Cardiac septum (tissue), 1 donor: ENCODE results near the gene N4BP2. TPM values are rescaled to one million over a fixed set of nuclear protein-coding genes. Genes with fewer than 3 reads are reported as not detected.

ENCODE experiments used
- DNase-seq: peaks from one replicate; pipeline ENCODE4 v3.0.0-alpha.2; 2020; ENCODE audit warnings: low spot score
- intact Hi-C: fragments of 100-400 bp; cut with DNase I; formaldehyde crosslinking; loops from one replicate; pipeline ENCODE4 v1.14.0; 2022
- total RNA-seq: library from RNA; stranded (reverse); fragmentation: NEBNext Ultra II Directional; extraction: Animal tissue kit (Norgen Biotek cat#: 25700); gene quantifications from one replicate; pipeline ENCODE4 v1.2.1, GENCODE V29; 2021
- donor health status: DM: no; HTN: no; CAD: no.

N4BP2 gene
- total RNA-seq, 1 donor from 2014 or later: 5.2 TPM

DNA sequence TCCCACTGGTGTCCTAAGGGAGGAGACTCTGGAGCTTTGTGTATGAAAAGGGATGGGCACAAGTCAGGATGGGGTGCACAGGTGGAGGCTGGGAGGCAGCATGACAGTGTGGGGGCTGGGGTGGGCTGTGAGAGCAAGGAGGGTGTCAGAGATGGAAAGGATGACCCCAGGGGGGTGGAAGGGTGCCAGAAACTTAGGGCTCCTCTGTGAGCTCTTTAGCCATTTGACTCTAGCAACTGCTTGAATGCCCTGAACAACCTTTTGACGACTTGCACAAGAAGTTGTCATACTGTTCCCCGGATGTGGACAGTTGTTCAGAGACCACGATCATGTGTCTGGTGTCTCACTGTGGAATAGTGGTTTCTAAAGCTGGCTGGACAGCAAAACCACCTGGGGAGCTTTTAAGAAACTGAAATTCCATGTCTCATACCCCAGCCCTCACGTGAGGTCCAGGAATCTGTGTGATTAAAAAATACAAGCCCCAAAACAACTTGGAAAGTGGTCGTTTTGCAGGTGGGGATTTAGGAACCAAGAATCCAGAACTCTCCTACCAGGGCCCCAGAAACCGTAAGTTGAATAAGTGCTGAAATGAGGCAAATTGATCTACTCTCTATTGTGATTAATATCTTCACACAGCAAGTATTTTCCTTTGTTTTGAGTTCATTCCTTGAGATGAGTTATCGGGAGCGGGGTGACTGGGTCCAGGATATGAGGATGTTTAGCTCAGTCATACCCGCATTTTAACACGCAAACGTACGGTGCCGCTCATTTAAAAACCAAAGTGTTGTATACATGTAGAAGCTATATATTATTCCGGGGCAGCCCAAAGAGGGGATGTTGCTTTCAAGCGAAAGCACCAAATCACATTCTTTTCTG lies 143.6 kb downstream of the N4BP2 start:
- DNase-seq: no peak
- intact Hi-C loops: no loop called here

DNA sequence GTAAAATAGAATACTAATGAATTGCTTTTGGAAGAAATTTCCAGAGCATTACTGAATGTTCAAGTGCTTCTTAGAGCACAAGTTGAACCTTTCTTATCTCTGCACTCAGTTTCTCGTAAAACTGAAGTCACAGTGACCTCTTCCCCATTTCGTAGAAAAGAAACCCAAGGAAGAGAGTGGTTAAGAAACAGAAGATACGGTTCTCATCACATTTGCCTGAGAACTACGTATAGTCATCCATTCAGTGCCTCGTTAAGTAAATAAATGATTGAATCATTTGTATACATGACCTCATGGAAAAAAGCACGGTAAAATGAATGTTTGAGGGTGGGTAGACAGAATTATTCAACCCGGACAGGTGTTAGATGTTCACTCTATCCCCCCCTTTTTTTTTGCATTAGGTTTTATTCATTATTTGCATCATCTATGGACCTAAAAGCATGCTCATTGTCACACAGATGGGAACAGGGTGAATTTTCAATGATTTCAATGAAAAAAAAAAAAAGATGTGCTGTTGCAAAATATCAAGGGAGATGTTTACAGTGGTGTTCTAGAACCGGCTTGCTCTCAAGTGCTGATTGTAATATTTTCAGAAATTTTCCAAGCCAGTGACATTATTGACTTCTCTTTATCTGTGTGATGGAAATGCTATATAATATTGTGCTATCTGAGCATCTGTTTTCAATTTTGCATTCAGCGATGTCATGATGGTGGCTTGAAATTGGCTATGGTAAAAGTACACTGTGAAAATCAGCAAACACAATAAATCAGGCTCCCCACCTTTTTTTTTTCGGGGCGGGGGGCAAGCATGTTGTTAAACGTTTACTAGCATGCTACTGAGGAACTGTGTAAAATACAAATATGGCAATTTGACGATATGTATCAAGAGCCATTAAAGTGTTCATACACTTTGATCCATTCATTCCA lies 144.5 kb downstream of the N4BP2 start:
- DNase-seq: no peak
- intact Hi-C loops: no loop called here

DNA sequence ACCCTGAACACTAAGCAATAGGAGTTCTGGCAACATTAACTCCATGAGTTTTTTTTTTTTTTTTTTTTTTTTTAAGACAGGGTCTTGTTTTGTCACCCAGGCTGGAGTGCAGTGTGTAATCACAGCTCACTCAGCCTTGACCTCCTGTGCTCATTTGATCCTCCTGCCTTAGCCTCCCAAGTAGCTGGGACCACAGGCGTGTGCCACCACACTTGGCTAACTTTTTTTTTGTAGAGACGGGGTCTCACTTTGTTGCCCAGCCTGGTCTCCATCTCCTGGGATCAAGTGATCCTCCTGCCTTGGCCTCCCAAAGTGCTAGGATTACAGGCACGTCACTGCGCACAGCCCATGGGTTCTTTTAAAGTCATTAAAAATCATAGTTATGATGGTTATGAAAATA lies 145.2 kb downstream of the N4BP2 start:
- intact Hi-C loops: no loop called here
- DNase-seq: no peak

DNA sequence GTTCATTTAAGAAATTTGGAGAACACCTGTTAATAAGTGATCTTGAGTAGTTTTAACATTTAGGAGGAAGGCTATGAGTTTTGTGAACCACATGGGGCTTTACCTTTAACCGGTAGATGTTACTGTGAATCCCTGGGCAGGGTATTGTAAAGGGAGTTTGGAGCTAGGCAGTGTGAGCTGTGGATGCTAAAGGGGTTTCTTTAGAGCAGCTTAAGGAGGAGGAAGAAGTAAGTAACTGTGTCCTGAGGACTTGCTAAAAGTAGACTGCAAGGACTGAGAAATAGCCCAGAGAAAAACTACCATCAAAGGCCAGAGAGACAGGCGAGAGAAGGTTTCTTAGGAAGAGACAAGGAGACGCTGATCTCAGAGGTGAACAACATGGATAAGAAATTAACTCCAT lies 145.8 kb downstream of the N4BP2 start:
- intact Hi-C loops: no loop called here
- no peak for DNase-seq

DNA sequence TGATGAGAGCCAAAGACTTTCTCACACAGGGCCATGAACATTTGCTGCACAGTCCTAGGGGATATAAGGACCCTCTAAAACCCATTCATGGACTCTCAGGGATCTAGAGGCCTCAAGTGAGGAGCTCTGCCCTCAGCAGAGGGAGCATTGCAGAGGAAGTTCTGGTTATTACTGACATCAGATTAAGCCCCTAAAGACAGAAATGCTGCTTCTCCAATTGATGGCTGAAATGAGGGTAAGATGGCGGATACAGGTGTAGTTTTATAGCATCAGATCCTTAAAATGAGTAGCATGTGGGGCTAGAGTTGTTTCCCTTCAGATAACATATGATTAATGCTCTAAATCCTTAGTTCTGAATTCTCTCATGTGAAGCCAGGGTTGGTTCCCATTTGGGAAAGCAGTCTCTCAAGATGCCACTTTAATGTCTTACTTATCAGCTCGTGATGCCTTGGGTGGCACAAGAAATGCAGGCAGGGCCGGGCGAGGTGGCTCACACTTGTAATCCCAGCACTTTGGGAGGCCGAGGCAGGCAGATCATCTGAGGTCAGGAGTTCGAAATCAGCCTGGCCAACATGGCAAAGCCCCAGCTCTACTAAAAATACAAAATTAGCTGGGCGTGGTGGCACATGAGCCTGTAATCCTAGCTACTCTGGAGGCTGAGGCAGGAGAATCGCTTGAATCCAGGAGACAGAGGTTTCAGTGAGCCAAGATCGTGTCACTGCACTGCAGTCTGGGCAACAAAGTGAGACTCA lies 148.0 kb downstream of the N4BP2 start:
- intact Hi-C loops: no loop called here
- no peak for DNase-seq

DNA sequence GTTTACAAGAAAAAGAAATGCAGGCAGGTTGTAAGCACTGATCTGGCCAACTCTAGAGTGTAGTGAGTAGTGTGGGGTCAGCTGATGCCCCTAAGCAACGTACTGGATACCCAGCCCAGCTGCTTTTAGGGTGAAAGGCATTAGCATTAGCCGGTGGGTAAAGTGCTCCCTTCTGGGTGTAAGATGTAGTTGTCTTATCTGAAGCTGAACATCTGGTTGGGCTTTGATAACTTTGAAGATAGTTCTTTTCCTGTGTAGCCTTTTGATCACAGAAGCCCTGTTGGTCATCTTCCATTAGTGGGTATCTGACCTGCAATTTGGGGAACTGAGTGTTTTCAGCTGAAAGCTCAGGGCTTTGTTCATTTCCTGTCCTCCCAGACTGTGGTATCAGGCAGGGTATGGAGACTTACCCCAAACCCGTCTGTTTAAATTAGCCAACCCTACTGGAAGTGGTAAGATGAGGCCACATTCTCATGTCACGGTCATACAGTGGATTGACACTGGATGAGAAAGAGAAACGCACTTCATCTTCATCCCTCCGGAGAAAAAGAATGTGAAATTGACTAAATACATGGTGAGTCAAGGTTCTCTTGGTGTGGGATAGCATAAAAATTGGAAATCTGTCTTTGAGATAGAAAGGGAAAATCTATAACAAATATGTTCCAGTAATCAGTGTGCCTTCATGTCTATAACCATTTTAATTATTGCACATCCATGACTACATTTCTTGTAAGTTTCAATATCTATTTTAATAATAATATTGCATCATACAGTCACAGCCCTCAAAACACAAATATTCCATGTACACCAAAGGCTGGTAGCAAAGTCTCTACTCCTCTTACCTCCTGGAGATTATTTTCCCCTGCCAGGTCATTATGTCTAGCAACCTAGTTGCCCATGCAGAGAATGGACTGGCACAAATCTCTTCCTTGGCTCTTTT lies 148.9 kb downstream of the N4BP2 start:
- intact Hi-C loops: no loop called here
- DNase-seq: no peak

DNA sequence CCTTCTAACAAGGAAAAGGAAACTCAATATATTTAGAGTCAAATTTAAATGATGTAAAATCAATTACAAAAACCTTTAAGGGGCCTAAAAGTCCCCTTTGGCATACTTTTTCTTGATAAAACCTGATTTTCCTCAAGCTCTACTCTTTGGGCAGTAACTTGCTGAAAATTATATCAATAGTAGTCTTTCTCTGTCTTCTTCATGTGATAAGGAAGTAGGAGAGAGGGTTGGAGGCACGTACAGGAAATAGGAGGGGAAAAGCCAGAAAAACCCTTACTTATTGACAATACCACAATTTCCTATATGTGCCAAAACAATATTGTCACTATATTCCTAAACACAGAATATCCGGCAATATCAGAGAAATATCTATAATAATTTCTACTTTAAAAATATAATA lies 149.8 kb downstream of the N4BP2 start:
- DNase-seq: no peak
- intact Hi-C loops: no loop called here

Other genes with a start within 250 kb of the N4BP2 start
- gene PDS5A, start 78.9 kb upstream of the N4BP2 start, total RNA-seq: 33.1 TPM
- 0.78 TPM for gene RHOH, start 140.2 kb downstream of the N4BP2 start, total RNA-seq